ENCODE results near the gene PLXNA4. TPM values are rescaled to one million over a fixed set of nuclear protein-coding genes. Genes with fewer than 3 reads are reported as not detected.

PLXNA4 gene
- total RNA-seq, 2 donors from 2014 or later = 9.5 to 18.0 TPM

DNA sequence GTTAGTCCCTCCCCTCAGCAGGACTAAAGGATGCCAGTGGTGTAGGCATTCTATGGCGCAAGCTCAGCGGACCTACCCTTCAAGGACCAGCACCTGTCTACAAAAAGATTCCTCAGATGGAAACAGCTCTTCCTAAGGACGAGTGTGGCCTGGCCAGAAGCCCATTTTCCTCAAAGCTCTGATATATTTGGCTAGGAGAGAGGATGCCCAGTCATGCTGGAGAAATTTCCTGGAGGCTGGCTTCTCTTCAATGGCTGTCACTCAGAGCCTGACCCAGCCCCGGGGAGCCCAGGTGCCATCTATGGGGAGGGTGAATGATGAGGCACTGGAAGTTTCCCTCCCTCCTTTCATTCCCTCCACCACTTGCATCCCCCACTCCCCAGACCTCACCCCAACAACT, 111.5 kb downstream of the PLXNA4 start:
- no peaks in the 10 kb centered on the region for H3K27me3 ChIP-seq
- peak; percentile 68 for DNase-seq (ENCODE audit: low spot score)
- TF ChIP-seq, protein P1, sequence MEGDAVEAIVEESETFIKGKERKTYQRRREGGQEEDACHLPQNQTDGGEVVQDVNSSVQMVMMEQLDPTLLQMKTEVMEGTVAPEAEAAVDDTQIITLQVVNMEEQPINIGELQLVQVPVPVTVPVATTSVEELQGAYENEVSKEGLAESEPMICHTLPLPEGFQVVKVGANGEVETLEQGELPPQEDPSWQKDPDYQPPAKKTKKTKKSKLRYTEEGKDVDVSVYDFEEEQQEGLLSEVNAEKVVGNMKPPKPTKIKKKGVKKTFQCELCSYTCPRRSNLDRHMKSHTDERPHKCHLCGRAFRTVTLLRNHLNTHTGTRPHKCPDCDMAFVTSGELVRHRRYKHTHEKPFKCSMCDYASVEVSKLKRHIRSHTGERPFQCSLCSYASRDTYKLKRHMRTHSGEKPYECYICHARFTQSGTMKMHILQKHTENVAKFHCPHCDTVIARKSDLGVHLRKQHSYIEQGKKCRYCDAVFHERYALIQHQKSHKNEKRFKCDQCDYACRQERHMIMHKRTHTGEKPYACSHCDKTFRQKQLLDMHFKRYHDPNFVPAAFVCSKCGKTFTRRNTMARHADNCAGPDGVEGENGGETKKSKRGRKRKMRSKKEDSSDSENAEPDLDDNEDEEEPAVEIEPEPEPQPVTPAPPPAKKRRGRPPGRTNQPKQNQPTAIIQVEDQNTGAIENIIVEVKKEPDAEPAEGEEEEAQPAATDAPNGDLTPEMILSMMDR (IDR thresholded peaks at IDR 0.05) = no peak
- H3K27ac ChIP-seq = peak overlapping the region in 1 of 2 donors; percentile 67
- no peaks in the 10 kb centered on the region for H3K36me3 ChIP-seq
- peaks cover 0 to 23% of the 10 kb centered on the region in 2 donors for H3K4me1 ChIP-seq
- H3K9me3 ChIP-seq = no peaks in the 10 kb centered on the region
- no peak overlapping the region for H3K4me3 ChIP-seq

DNA sequence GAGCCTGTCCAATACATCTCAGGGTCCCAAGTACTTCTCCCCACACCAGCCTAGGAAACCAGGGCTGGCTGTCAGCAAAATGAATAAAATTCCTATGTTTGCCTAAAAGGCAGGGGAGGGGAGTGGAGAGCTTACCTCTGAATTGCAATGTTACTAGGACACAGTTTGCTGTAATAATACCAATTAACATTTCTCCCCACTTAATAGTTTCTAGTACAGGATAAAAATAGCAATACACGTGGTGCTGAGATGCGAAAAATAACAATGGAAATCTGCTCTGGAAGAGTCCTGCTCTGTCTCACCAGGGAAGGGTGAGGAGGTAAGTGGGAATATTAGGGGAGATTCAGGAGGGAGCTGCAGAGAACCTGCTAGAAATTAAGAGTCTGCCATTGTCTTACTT, 112.3 kb downstream of the PLXNA4 start:
- TF ChIP-seq, protein P1 (IDR thresholded peaks at IDR 0.05) = no peak

DNA sequence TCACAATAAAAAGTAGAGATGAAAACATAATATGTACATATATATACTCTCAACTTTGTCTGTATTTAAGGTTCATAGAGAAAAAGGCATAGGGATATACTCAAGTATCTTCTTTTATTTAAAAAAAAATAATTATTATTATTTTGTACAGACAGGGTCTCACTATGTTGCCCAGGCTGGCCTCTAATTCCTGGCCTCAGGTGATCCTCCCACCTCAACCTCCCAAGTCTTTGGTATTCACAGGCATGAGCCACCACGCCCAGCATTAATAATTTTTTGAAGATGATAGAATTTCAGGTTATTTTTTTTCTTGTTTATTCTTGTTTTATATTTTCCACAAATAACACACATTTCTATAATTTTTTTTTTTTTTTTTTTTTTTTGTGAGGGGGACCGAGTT, 113.8 kb downstream of the PLXNA4 start:
- DNase-seq (ENCODE audit: low spot score) = no peak
- Histone ChIP-seq H3K4me3 (no peak overlapping the region), H3K4me1 (peaks cover 0 to 23% of the 10 kb centered on the region in 2 donors), H3K27me3 (no peaks in the 10 kb centered on the region), H3K27ac (no peak overlapping the region), H3K36me3 (no peaks in the 10 kb centered on the region), H3K9me3 (no peaks in the 10 kb centered on the region)
- TF ChIP-seq, protein P1 (IDR thresholded peaks at IDR 0.05) = no peak

More for the DNA sequence above, 112.3 kb downstream of the PLXNA4 start:
- Histone ChIP-seq H3K36me3 (no peaks in the 10 kb centered on the region), H3K4me3 (no peak overlapping the region), H3K4me1 (peaks cover 0 to 23% of the 10 kb centered on the region in 2 donors), H3K27me3 (no peaks in the 10 kb centered on the region), H3K27ac (peak overlapping the region; percentile 20 to 67), H3K9me3 (no peaks in the 10 kb centered on the region)
- DNase-seq (ENCODE audit: low spot score) = no peak

DNA sequence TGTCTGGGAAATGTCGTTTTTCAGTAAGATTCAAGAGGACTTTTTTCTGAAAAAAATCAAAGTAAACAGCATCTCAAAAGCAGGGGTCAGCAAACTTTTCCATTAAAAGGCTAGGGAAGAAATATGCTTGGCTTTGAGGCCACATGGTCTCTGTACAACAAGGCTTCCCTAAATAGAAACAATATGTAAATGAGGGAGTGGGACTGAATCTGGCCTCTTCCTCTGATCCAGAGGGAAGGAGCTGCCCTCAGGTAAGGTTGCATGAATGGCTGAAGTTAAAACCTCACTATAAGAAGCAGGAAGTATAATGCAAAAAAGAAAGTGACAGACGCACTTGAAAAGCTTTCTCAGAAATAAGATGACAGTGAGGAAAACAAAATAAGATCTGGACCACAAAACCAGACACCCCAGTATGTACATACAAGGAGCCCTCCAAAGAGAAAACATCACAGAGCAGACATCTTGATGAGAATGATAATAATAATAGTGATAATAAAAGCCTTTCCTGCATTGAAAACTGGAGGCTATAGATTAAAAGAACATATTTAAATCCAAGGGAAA, 115.2 kb downstream of the PLXNA4 start:
- Histone ChIP-seq H3K4me3 (no peak overlapping the region), H3K36me3 (no peaks in the 10 kb centered on the region), H3K27me3 (no peaks in the 10 kb centered on the region), H3K27ac (no peak overlapping the region), H3K9me3 (no peaks in the 10 kb centered on the region), H3K4me1 (peaks cover 0 to 23% of the 10 kb centered on the region in 2 donors)
- DNase-seq (ENCODE audit: low spot score) = no peak
- TF ChIP-seq, protein P1 (IDR thresholded peaks at IDR 0.05) = no peak

DNA sequence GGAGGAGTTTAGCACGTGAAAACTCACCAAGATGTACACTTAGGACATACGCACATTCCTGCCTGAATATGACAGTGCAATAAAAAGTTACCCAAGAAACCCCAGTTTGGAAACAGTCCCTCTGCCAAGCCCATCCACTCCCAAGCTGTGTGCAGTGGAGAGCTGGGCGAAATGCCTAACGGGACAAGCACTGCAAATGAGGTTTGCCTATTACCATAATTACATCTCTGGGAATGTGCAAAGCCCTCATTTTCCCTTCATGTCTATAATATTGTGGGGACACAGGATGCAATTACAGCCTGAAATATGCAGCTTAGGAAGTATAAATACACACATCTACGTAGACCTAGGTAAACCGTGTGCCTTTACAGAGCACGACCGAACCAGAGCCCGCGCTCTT, 117.5 kb downstream of the PLXNA4 start:
- Histone ChIP-seq H3K4me1 (peaks cover 0 to 4% of the 10 kb centered on the region in 2 donors), H3K9me3 (no peaks in the 10 kb centered on the region), H3K27ac (no peak overlapping the region), H3K4me3 (no peak overlapping the region), H3K36me3 (no peaks in the 10 kb centered on the region), H3K27me3 (no peaks in the 10 kb centered on the region)
- no peak for DNase-seq (ENCODE audit: low spot score)
- TF ChIP-seq, protein P1 (IDR thresholded peaks at IDR 0.05) = no peak

DNA sequence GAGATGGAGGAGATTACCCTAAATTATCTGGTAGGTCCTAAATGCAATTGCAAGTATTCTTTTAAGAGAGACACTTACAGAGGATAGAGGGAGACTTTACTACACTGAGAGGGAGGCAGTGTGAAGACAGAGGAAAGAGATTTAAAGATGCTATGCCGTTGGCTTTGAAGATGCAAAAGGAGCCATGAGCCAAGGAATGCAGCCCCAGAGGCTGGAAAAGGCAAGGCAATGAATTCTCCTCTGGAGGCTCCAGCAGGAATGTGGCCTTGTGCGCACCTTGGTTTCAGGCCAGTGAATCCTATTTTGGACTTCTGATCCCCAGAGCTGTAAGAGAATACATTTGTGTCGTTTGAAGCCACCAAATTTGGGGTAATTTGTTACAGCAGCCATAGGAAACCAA, 118.6 kb downstream of the PLXNA4 start:
- TF ChIP-seq, protein P1 (IDR thresholded peaks at IDR 0.05) = no peak
- Histone ChIP-seq H3K4me3 (no peak overlapping the region), H3K27me3 (no peaks in the 10 kb centered on the region), H3K9me3 (no peaks in the 10 kb centered on the region), H3K4me1 (no peaks in the 10 kb centered on the region), H3K27ac (no peak overlapping the region), H3K36me3 (no peaks in the 10 kb centered on the region)
- no peak for DNase-seq (ENCODE audit: low spot score)

All from right atrium auricular region (tissue), 2 donors.